GM21367 (cell line): ENCODE results near the gene CCL26.
"Not testable (repeated sequence)": the region's sequence is repeated elsewhere in the genome, so short reads cannot be mapped to it uniquely, and the experiment has no call there.

Source experiments
- ATAC-seq: cut with Tn5 transposase; IDR thresholded peaks from one replicate; pipeline ENCODE4 v1.9.1; 2021; ENCODE audit not compliant: unreplicated experiment

Gene CCL26

DNA sequence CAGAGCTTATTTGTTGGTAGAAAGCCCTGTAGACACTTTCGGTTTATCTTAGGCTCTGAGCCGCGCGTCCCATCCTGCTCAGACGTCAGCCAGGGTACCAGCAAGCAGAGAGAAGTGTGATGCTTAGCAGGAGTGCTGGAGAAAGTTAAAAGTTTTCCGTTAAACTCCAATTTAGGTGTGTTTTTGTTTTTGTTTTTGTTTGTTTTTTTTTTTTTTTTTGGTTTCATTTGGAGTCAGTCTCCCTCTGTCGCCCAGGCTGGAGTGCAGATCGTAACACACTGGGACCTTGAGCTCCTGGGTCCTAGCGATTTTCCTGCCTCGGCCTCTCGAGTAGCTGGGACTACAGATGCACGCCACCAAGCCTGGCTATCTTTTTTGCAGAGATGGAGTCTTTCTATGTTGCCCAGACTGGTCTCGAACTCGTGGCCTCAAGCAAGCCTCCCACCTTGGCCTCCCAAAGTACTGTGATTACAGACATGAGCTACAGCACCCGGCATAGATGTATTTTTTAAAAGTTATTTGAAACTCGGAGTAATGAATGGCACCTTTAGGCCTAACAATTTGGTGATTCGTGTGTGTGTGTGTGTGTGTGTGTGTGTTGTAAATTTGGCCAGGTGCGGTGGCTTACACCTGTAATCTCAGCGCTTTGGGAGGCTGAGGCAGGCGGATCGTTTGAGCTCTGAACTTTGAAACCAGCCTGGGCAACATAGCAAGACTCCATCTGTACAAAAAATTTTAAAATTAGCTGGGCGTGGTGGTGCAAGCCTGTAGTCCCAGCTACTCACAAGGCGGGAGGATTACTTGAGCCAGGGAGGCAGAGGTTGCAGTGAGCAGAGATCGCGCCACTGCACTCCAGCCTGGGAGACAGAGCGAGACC, 32.0 kb downstream of the CCL26 start:
- ATAC-seq, result no peak

DNA sequence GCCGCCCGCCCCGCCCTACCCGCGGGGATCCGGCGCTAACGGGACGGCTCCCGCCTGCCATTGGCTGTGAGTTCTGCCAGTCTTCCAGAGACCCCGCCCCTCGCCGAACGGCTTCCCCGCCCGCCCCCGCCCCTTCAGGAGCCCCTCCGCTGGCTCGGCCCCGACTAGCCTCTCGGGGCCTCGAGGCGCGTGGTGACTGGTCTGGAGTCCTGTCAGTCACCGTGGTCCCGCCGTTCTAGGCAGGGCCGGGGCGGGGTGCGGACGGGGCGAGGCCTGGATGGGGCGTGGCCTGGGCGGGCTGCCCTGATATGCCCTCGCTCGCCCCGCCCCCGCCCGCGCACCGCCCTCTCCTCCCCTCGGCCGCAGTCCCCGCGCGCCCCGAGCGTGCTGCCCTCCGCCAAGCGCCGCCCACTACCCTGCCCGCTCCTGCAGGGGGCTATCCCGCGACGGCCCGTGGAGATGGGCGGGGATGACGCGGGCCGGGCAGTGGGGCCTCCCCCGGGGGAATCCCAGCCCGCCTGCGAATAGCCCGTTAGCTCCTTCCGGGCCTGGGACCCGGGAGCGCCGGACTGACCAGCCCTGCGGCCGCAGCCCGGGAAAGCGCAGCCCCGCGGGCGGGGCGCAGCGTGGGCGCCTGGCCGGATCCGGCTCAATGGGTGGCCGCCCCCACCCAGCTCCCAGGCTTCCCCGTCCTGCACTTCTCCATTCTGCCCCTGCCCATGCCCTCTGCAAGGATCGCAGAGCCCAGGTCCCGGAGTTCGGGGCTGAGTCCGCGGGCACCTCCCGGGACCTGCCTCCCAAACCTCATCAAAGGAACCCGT, 32.8 kb downstream of the CCL26 start:
- peak; percentile 89 for ATAC-seq

DNA sequence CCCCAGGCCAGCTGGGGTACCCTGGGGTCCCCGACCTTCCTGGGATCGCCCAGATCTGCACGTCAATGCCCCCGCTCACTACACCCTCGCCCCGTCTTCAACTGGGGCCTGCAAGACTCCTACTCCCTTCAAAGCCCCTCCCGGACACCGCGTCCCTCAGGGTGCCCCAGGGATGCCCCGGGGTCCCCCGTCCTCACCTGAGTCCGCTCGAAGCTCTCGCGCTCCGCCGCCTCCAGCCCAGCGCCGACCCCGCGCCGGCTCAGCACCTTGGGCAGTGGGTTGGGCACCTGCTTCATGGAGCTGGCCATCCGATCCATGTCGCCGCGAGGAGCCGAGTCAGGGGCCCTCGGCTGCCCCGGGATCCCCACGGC, 33.4 kb downstream of the CCL26 start, which contains the start of gene HIP1:
Gene HIP1 (minus strand): TSS at position 338 of the 371 bp plus-strand sequence. CDS start 21 bp downstream, at position 317.
- peak; percentile 6 for ATAC-seq

DNA sequence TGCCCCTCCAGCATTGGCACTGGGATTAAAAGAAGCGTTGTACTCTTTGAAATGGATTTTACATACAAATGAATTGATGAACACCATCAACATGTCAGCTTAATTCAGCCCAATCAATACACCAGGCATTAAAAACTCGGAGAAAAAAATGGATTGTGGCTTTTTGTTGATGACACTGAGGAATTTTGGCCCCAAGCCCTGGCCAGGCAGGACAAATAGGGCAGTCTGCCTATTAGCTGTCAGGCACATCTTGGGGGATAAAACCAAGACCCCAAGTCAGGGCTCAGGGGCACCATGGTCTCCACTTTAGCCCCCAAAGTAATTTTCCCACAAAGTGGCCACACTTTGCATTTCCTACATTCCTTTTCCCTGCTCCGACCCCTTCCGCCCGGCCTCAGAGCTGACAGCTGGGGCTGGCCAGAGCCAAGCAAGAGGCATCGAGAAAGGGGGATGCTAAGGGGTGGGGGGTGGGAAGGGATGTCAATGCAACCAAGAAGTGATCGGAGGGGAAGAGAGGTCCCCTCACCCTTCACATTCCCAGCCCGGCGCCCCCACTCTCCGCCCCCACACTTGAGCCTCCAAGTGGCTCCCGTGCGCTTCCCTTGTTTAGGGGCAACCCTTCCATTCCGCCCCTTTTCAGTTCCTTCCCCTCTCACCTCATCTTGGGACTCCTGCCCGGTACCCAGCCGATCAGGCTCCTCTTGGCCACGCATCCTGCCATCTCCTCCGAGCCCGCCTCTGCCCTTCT, 34.0 kb downstream of the CCL26 start:
- no peak for ATAC-seq

DNA sequence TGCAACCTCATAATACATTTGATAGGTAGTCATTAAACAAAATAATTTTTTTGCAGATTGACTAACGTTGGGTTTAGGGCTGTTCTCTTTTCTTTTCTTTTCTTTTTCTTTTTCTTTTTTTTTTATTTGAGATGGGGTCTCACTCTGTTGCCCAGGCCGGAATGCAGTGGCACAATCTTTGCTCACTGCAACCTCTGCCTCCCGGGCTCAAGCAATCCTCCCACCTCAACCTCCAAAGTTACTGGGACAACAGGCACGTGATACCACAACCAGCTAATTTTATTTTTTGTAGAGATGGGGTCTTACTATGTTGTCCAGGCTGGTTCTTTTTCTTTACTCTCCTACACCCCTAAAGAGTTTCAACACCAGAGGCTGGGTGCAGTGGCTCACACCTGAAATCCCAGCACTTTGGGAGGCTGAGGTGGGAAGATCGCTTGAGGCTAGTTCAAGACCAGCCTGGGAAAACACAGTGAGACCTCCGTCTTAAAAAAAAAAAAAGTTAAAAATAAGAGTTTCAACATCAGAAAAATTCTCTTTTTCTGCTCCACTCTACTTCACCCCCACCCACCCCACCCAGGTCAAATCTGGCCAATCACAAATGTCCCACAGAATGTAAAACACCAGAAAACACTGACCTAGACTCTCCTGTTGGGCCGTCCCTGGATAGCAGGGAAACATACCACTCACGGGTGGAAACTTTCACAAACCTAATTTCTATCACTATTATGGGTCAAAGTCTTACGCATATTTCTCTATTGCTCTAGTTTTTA, 36.2 kb downstream of the CCL26 start:
- ATAC-seq, result no peak

DNA sequence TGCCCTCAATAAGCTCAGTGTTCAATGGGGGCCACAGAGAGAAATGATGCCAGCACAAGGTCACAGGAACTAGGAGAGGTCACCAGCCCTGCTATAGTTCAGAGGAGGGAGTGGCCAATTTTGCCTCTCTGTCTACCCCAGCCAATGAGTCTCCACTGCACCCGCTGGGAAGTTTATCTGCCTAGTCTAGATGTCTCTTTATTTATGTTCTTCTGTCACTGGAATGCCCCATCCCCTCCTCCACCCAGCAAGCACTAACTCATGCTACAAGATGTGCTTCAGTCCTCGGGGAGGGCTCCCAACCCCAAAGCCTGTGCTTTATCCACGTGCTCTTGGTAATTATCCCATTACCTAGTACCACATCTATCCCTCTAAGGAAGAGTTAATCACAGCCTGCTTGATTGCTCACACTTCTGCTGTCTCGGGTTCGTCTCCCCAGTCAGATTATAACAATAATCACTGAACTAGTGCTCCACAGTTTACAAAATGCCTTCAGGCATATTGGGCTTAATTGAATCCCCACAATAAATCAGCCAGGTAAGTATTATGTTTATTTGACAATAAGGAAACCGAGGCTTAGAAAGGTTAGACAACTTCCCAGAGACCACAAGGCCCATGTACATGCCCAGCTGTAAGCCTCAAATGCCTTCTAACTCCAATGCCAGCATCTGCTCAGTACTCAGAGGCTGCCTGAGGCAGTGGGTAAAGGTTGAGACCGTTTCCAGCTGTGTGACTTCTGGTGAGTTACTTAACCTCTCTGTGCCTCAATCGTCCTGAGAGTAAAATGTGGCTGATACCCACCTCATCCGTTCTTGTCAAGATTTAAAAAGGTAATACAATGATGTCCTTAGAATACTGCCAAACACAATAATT, 37.2 kb downstream of the CCL26 start:
- ATAC-seq, result no peak

DNA sequence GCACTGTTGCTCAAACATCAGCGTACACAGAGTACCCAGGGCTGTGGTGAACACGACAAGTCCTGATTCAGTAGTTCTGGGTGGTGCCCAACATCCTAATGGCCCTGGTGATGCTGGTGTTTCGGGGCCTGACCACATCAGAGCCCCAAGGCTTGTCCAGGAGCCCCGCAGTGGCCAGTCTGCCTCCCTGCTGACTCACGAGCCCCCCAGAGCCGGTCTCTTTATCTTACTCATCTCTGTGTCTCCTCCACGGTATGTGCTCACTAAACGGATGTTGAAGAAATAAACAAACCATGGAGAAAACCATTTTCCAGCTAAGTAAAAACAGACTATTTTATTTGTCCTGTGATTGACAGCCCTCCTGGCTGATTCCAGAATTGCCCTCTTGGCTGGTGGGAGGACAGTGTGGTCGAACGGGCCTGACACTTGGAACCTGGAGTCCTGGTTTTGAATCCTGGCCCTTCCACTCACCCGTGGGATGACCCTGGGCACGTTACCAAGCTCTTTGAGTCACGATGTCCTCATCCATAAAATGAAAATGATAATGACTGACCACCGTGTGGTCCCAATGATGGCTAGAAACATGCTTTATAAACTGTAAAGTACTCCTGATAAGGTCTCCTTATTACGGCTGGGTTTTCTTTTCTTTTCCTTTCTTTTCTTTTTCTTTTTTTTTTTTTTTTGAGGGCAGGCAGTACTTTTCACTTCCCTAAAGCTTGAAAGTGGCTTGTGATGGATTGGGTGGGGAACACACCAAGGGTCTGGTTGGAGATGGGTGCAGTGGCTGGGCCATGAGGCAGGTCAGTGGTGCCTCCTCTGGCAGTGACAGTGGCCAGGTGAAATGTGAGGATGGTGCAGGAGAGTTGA, 39.0 kb downstream of the CCL26 start:
- ATAC-seq, result no peak

DNA sequence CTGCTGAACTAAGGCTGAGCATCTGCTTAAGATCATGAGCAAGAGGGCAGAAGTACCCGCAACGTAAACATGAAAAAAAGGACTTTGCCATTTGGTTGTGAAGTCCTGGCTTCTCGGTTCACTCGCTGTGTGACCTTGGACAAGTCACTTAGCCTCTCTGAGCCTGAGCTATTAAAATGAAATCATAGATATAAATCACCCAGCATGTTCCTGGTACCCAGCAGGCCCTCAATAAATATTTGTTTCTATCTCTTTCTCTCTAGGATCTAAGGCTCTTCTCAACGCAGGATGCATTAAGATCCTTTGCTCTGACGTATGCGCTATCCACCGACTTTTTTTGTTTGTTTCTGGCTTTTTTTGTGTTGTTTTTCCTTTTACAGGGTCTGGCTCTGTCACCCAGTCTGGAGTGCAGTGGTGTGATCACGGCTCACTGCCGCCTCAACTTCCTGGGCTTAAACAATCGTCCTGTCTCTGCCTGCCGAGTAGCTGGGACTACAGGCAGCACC, 39.9 kb downstream of the CCL26 start:
- no peak for ATAC-seq

DNA sequence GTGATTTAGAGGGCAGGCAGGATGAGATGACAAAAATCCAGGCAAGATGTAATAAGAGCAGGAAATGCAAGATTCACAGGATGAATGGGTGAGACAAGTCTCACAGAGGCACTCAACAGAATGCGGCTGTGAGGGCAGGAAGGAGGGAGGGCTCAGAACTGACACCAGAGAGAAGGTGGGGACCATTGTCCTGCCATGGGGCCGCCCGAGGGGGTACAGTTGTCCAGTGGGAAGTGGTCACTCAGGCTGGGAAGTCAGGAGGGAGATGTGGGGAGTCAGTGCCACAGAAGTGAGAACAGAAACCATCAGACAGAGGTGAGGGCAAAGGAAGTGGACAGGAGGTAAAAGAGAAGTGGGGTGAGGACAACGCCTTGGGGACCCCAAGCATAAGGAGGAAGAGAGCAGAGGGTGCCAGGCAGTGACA, 42.1 kb downstream of the CCL26 start:
- no peak for ATAC-seq

DNA sequence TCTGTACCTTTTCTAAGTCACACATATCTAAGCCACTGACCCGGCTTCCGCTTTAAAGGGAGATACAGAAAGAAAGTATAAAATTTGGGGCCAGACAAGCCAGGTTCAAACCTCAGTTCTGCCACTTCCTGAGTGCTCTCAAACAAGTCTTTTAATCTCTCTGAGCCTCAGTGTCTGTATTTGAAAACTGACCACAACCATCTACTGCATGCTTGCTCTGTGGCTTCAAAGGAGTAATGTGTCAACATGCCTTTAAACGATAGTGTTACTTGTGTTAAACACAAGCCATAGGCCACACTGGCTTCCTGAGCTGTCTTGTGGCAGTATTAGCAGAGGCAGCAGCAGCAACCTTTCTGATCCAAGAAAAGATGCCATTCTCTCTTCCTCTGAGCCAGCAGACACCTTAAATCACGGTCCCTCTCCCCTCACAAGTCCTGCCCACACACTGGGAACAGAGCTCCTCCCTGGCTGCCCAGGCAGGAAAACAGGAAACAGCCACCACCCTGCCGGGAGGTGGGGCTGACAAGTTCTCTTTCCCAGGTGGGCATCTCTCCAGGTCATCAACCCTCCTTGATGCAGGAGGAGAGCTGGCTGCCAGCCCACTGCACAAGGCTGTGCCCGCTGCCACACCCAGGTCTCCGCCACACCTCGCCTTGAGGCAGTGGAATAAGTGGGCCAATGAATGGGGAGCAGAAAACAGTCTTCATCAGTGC, 44.0 kb downstream of the CCL26 start:
- no peak for ATAC-seq

DNA sequence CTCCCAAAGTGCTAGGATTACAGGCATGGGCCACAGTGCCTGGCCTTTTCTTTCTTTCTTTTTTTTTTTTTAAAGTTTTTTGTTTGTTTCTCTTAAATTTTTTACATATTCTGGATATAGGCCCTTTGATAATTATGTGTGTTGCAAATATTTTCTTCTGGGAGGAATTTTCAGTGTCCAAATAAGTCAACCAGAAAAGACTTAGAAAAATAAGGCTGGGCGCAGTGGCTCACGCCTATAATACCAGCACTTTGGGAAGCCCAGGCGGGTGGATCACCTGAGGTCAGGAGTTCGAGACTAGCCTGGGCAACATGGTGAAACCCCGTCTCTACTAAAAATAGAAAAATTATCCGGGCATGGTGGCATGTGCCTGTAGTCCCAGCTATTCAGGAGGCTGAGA, 44.7 kb downstream of the CCL26 start:
- not testable (repeated sequence) for ATAC-seq

DNA sequence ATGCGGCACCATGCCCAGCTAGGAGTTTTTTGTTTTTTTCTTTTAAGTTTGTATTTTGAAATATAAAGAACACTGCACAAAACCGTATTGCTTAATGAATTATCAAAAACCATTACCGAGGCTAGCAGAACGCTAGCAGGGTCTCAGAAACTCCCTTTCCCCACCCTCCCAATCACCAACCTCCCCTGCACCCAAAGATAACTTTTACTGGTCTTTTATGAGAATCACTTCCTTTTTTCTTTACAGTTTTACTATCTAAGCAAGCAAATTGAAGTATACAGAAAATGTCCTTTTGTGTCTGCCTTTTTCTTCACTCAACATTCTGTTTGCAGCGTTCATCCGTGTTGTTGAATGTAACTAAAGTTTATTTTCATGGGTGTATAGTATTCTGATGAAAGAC, 46.7 kb downstream of the CCL26 start:
- ATAC-seq, result no peak

DNA sequence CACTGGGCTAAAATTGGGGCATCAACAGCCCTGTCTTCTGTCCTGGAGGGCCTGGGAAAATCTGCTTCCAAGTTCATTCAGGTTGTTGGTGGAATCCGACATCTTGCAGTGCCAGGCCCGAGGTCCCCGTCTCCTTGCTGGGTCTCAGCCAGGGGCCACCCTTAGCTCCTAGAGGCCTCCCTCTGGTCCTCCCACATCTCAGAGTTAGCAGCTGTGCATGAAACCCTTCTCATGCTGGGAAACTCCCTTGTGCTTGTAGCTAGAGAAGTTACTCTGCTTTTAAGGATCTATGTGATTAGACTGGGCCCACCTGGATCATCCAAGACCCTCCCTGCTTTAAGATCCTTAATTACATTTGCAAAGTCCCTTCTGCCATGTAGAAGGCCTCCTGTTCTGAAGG, 48.6 kb downstream of the CCL26 start:
- ATAC-seq, result no peak

DNA sequence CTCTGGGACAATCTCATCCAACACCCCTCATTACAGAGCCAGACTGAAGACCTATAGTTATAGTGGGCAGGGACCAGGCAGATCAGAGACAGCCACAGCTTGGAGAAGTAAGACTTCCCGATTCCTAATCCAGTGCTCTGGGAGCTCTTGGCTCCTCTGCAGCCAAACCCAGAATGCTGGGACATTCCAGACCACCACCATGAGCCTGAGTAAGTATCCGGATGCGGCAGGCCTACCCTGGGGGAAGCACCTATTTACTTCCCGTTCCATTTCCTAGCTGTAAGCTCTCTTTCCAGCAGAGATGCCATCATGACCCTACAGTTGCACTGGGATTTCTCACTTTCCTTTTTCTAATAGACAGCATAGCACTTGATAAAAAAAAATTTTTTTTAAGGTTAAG, 49.6 kb downstream of the CCL26 start:
- no peak for ATAC-seq

DNA sequence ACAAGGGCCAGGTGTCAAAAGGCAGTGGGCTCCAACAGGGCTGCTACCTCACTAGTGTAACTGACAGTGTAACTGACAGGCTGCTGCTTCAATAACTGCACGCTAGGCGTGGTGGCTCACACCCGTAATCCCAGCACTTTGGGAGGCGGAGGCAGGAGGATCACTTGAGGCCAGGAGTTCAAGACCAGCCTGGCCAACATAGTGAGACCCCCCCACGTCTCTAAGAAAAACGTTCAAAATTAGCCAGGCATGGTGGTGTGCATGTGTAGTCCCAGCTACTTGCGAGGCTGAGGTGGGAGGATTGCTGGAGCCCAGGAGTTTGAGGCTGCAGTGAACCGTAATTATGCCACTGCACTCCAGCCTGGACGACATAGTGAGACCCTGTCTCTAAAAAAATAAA, 50.1 kb downstream of the CCL26 start:
- ATAC-seq, result not testable (repeated sequence)

DNA sequence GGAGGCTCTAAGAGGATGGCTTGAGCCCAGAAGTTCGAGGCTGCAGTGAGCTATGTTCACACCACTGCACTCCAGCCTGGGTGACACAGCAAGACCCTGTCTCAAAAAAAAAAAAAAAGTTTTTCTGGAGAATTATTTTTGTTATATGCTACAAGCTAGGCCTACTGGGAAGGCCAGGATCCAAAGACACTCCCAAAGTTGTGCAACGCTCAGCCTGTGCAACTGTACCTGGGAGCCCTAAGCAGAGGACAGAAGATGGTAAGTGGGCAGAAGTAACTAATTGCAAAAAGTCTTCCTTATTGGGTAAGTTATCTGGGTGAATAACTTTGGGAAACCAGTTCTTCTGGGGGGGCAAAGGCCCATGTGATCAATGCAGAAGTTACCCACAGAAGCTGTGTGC, 50.6 kb downstream of the CCL26 start:
- ATAC-seq, result no peak

DNA sequence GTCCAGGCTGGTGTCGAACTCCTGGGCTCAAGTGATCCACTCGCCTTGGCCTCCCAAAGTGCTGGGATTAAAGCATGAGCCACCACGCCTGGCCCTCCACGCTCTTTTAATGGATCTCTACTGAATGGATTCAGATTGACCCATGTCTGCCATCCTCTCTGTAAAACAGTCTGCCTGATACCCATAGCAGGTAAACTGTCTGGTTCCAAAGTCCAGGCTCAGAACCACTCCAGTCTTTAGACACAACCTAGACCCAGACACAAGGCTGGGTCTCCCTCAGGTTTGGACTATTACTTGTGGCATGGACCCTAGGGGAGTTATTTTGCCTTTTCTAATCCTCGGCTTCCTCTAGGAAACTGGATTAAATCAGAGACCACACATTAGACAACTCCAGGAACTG, 52.4 kb downstream of the CCL26 start:
- no peak for ATAC-seq
